ENCODE results near the gene RHBDD1.

GRCh38 chr2:226862623-226863022, 26.8 kb downstream of the RHBDD1 start:
- TF ChIP-seq CTCF (IDR thresholded peaks at IDR 0.05): no peak
- TF ChIP-seq MAX (IDR thresholded peaks at IDR 0.05): no peak
- TF ChIP-seq JUN (IDR thresholded peaks at IDR 0.05): no peak
- no peak for TF ChIP-seq RCOR1 (IDR thresholded peaks at IDR 0.05; ENCODE audit: low read depth, low read length)
- no peak for TF ChIP-seq POLR2A (IDR thresholded peaks at IDR 0.05; ENCODE audit: low read length)
- TF ChIP-seq EP300 (IDR thresholded peaks at IDR 0.05): no peak
- no peak for TF ChIP-seq RNF2 (IDR thresholded peaks at IDR 0.05; ENCODE audit: borderline replicate concordance, low read depth)
- TF ChIP-seq HDAC2 (IDR thresholded peaks at IDR 0.05): no peak
- no peak for TF ChIP-seq BHLHE40 (IDR thresholded peaks at IDR 0.05; ENCODE audit: low read depth, low read length)
- TF ChIP-seq SMC3 (IDR thresholded peaks at IDR 0.05): no peak
- no peak for TF ChIP-seq E2F6 (IDR thresholded peaks at IDR 0.05; ENCODE audit: borderline replicate concordance, low read depth)
- TF ChIP-seq USF2 (IDR thresholded peaks at IDR 0.05): no peak
- TF ChIP-seq PBX3 (IDR thresholded peaks at IDR 0.05): no peak
